NOMO-1 treated with DMSO at 0.1 percent for 48 hours (cell line): ENCODE results near the gene MRM3.
"Not testable (repeated sequence)": the region's sequence is repeated elsewhere in the genome, so short reads cannot be mapped to it uniquely, and the experiment has no call there.

Source experiments
- DNase-seq: peaks from one replicate; lab custom pipeline; 2025; ENCODE audit not compliant: unreplicated experiment; lab: John Stamatoyannopoulos, UW

MRM3 gene, protein sequence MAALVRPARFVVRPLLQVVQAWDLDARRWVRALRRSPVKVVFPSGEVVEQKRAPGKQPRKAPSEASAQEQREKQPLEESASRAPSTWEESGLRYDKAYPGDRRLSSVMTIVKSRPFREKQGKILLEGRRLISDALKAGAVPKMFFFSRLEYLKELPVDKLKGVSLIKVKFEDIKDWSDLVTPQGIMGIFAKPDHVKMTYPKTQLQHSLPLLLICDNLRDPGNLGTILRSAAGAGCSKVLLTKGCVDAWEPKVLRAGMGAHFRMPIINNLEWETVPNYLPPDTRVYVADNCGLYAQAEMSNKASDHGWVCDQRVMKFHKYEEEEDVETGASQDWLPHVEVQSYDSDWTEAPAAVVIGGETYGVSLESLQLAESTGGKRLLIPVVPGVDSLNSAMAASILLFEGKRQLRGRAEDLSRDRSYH

DNA sequence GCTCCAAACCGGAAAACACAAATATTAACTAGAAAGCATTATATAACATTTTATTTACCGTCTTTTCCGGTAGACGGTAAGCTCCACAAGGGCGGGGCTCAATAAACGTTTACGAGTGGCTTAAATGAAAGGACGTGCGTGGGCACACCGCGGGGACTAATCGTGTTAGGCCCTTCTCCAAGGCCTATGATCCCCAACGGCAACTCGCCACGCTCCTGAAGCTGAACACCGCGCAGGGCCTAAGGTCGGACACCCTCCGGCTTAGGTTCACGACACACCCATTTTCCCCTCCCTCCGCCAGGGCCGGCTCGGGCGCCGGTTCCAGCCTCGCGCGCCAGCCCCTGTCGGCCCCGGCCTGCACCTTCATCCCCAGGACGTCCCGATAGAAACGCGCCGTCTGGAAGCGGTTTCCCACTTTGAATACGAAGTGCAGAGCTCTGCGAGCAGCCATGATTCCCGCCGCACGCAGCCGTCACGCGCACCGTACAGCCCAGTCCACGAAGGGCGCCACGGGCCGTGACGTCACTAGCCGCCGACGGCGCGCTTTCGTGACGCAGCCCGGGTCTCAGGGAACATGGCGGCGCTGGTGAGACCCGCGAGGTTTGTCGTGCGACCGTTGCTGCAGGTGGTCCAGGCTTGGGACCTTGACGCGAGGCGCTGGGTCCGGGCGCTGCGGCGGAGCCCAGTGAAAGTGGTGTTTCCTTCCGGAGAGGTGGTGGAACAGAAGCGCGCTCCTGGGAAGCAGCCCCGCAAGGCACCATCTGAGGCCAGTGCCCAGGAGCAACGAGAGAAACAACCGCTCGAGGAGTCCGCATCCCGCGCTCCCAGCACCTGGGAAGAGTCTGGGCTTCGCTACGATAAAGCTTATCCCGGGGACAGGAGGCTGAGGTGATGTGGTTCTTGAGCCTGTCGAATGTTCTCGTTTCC, at the start of gene MRM3, which contains the start of gene GLOD4:
Gene MRM3, plus strand, starts transcription at position 549 of the 927 bp plus-strand sequence. Its CDS starts 26 bp downstream, at position 575.
Gene GLOD4, minus strand, starts transcription at position 476 of the 927 bp plus-strand sequence. Its CDS starts 25 bp downstream, at position 451.
- peak; percentile 80 for DNase-seq

DNA sequence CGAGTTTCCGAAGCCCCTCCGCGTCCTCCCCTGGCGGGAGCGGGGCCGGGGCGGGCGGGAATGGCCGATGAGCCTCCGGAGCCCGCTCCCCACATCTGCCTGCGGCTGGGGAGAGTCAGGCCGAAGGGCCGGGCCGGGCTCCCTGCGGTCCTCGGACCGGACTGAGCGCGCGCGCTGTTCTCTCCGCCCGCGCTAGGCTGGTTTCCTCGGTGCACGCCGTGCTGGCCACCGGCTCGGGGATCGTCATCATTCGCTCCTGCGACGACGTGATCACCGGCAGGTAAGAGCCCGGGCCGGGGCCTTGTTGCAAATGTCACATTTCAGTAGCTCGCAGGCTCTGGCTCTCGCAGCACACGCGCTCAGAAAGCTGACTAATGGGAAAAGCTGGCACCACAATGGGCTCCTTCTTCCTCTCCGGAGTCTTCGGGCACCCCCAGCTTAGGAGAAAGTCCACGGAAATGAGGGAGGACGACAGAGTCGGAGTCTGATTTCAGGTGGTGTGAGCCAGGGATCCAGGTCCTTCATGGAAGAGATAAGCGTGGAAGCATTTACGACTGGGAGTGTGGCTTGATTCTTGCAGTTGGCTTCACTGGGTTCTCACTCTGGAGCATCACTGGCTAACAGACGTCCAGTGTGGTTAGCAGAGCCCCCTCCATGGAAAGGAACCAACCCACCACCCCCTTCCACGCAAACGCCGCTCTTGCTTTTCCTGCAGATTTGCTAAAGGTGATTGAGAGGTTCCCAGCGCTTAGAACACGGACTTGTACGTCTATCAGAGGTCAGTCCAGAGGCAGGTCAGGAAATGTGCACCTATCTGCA, 49.0 kb upstream of the MRM3 start:
- DNase-seq = peak; percentile 11

DNA sequence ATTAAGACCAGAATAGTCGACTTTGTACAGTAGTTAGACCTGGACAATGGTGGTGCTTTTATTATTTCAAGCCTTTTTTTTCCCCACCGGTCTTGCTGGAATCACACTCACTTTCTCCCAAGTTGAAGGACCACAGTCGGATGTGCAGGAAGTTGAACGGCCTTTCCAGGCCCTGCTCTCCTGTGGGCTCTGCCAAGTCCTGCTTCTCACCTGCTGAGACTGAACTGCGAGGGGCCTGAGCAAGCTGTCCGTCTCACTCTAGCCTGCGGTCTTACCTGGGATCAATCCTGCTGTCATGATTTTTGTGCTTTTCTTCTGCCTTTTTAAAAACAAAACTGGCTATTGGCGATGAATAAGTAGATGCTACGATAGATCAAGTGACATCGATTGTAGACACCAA, 48.4 kb upstream of the MRM3 start:
- DNase-seq = no peak

DNA sequence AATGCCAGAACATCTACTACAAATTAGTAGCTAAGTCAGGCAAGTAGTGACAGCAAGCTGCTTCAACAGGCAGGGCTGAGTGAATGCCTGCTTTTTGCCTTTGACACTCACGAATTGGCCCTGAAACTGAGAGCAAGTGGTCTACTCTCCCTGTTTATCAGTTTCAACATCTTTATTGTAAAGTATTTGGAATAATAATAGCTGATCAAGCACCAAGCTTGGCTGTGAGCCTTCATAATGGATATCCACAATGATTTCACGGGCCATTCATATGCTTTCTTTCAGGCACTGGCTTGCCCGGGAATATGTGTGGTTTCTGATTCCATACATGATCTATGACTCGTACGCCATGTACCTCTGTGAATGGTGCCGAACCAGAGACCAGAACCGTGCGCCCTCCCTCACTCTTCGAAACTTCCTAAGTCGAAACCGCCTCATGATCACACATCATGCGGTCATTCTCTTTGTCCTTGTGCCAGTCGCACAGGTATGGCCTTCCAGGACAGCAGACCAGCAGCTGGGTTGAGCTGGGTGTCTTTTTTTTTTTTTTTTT, 44.5 kb upstream of the MRM3 start:
- no peak for DNase-seq

DNA sequence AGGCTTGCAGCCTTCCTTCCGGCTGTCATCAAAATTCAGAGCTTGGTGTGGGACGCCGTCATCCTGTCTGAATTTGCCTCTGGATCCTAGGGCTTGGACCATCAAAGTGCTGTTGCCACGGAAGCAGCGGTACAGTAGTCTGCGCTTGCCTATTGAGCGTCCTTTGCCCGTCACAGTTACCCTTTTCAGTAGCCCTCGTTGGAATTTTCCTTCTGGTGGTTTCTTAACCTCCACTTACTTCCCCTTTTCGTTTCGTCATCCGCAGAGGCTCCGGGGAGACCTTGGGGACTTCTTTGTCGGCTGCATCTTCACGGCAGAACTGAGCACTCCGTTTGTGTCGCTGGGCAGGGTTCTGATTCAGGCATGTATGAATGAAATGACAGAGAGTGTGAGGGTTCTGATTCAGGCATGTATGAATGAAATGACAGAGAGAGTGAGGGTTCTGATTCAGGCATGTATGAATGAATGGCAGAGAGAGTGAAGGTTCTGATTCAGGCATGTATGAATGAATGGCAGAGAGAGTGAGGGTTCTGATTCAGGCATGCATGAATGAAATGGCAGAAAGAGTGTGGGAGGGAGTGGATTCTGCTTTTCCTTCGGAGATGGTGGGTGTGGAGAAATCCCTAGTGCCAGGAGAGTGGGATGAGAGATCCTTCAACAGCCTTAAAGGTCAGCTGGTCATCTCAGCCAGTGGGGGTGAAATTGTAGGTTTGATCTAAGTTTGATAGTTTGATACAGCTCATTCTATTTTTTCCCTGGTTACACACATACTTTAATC, 41.7 kb upstream of the MRM3 start:
- peak; percentile 93 for DNase-seq

DNA sequence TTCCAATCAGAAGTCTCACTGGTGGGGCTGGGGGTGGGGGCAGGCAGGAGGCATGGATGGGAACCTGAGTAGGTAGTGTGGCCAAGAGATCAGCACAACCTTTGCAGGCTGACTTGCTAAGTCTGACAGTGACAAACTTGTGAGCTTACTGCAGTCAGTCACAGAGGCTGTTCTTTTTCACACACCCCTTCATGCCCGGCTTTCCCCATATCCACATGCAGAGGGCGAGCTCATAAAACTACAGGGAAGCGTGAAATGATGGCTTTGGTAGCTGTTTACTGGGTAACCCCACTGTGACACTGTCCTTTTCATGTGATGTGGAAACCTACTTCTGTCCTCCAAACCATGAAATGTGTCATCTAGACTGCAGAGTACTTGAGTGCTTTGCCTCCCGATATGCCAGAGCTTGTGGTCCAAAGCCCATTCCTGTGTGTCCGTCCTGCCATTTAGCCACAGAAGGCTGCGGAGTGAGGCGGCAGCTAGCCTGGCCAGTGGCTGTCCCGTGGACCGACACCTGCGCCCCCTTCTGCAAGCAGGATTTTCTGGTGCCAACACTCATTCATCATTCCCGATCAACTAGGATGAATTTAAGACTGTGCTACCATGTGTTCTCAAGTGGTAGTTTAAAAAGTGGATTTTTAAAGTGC, 39.9 kb upstream of the MRM3 start:
- no peak for DNase-seq

DNA sequence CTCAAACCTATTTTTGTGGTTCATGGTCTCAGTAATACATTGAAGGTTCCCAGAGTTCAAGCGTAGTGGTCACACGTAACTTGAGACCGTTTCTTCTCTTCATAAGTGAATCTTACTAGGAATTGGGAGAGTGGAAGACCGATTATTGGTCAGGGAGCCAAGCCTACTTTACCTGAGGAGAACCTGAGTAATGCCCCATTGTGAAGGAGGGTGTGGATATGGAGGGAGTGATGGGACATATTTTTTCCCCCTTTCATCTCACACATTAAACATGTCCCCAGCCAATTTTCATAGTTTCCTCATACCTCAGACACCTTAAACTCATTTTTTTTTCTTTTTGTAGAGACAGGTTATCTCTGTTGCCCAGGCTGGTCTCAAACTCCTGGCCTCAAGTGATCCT, 39.0 kb upstream of the MRM3 start:
- no peak for DNase-seq

DNA sequence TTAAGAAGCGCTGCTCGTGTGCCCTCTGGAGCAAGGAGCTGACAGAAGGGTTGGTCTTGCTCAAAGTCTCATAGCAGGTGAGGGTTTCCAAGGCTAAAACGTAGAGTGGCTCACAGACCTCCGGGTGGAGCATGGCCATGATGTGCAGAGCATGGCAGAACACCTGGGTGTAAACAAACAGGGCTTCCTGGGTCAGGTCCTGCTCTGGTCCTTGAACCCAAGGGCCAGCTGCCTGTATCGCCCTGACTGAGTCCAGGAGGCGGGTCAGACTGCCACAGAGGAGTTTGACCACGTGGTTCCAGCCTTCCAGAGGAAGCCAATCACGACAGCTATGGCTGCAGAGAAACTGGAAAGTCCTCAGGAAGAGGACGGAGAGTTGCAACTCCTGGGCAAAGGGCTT, 37.2 kb upstream of the MRM3 start:
- DNase-seq = no peak

DNA sequence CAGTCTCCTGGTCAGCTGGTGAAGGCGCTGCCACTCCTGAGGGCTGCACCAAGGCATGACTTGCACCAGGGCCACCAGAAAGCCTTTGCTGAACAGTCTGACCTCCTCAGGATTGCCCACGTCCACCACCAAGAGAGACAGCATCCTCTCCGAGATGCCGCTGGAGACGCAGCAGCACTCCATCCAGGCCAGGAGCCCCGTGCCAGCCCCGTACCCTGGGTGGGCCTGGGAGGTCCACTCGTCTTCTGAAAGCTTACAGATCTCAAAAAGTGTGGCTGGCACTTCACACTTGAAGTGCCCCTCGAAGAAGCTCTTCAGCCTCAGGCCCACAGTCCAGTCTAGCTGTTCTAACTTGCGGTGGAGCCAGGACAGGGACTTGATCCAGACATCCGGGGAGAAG, 36.7 kb upstream of the MRM3 start:
- DNase-seq = no peak

DNA sequence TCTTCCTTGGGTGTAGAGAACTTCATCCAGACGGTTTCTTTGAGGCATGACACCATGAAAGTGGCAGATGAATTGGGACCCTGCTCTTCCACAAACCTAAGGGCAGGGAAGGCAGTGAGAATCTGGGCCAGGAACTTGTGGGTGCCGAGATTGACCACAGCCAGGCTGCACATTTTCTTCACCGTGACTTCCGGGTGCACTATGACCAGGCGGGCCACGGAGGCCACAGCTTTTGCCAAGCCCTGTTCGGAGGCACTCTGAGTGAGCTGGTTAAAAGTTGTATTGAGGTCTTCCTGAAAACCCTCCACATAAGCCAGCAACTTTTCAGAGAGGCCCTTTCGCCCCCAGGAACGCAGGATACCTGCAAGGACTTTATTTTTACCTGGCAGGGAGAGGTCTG, 36.0 kb upstream of the MRM3 start:
- DNase-seq = no peak

DNA sequence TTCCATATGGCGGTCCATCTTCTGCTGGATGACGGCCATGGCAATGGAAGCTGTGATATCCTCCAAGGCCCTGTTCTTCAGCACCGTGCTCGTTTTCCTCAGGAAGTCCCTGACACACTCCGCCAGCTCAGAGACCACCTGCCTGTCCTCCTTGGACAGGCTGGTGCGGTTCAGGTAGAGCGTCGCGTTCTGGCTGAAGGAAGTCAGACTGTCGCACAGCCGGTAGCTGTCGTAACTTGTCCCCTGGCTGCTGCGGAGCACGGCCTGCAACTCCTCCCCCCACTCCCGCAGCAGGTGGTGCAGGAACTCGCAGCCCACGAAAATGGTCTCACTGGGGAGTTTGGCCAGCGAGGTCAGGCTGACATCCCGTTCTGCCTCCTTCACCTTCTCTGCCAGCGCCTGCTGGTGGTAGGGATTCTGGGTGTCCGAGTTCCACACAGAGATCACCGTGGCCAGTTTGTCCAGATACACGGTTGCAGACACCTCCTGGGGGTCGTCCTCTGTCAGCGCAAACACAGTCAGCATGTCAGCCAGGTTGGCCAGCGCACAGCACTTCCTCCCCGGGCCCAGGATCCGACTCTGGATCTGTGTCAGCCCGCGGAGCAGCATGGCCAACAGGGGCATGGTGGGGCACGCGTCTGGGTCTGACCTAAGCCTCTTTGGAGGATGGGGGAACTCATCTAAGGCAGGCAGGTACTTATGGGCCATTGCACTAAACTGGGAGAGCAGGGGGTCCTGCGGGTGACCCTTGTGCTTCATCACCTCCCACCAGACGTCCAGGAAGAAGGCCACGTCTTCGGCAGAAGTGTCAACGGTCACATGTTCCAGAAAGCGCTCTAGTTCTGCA, 35.1 kb upstream of the MRM3 start:
- no peak for DNase-seq

DNA sequence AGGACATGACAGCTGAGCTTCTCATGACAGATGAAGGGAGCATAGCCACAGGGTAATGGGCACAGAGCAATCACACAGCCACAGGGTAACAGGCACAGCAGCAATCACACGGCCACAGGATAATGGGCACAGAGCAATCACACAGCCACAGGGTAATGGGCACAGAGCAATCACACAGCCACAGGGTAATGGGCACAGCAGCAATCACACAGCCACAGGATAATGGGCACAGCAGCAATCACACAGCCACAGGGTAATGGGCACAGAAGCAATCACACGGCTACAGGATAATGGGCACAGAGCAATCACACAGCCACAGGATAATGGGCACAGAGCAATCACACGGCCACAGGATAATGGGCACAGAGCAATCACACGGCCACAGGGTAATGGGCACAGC, 33.5 kb upstream of the MRM3 start:
- DNase-seq = not testable (repeated sequence)

DNA sequence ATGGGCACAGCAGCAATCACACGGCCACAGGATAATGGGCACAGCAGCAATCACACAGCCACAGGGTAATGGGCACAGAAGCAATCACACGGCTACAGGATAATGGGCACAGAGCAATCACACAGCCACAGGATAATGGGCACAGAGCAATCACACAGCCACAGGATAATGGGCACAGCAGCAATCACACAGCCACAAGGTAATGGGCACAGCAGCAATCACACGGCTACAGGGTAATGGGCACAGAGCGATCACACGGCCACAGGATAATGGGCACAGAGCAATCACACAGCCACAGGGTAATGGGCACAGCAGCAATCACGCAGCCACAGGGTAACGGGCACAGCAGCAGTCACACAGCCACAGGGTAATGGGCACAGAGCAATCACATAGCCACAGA, 32.8 kb upstream of the MRM3 start:
- not testable (repeated sequence) for DNase-seq

DNA sequence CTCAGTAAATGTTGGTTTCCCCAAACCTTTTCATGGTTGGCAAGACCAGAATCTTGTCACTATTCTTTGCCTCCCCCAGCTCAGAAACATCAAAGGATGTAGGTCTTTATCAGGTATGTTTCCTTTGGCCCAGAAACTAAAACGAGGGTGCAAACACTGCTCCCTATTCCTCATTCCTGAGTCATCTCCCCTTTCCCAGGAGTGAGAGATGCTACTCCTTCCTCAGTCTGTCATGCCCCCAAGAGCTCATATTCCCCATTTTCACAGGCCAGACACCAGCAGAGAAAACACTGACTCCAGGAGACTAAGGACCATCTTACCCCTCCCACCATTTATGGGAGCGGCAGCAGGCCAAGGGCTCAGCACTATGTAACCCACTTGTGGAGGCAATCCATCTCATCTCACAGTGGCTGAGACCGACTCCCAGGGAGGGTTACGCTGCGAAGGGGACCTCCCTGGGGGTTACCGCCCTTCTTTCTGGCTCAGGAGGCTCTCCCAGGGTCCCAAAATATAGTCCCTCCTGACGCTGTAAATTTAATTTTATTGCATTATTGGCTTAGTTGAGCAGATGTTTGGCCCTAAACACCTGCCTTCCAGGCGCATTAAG, 31.6 kb upstream of the MRM3 start:
- no peak for DNase-seq

DNA sequence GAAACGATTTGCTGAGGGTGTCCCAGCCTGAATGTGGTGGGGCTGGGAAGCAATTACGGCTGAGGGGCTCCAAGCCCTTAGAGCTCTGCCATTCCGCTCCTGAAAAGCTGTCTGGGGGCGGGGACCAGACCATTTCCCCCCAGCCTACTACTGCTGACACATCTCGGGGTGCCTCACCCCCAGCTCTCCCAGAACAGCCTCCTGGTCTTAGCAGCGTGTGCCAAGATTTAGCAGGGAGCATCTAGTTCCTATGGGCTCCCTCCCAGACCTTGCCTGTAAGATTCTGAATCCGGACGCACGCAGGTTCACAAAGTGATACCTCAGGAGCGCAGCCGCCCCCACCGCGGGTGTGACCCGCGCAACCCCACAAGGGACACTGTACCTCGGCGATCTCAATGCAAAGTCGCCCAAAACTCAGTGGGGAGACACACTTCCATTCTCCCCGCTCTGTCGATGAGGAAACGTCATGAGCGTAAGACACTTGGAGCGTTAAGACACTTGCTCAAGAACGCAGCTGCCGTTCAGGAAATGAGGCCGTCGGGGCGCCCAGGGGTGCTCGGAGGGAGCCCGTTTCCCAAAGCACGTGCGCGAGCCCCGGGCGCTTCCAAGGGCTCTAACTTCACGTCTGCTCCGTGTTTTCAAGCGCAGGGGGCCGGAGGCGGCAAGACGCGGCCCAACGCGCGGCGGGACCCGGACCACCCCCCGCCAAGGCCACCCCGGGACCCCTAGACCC, 30.7 kb upstream of the MRM3 start:
- DNase-seq = peak; percentile 57

DNA sequence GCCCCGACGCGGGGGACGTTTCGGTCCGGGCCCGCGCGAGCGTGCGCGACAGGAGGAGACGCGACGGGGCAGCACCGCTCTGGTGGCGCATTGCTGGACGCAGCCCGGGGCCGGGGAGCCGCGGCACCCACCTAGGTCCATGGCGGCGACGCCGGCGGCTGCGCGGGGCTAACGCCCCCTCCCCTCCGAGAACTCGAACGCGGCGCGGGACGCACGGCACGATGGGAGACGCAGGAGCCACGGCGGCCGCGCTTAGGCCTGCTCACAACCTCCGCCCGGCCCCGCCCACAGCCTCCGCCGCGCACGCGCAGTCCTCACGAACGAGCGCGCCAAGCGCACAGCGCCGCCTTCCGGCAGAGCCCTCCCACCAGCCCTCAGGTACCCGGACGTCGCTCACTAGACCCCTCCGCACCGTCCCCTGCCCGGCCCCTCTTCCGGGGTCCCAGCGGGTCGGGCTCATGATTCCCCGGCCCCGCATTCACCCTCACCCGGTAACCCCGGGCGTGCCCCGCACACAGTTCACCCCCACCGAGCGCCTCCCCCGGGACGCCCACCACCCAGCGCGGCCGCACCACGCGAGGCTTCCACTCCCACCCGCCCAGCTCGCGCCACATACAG, 30.0 kb upstream of the MRM3 start, which contains the start of gene GEMIN4:
Gene GEMIN4, minus strand, starts transcription at position 263 of the 618 bp plus-strand sequence. Its CDS starts 122 bp downstream, at position 141.
- DNase-seq = peak; percentile 85
